K562 (cell line): Measurements from ENCODE around the gene GPR25. TPM values are rescaled to one million over a fixed set of nuclear protein-coding genes. Genes with fewer than 3 reads are reported as not detected.

ENCODE experiments used
- ATAC-seq: fragments of 200-7000 bp; cut with Tn5 transposase; 3 replicates; pipeline ENCODE4 v1.9.1; 2020; ENCODE audit warnings: moderate library complexity
- BruUV-seq: library from RNA; stranded (reverse); fragments of 400-500 nt; replicated peaks from 2 replicates; lab custom pipeline; 2021; lab: Mats Ljungman, UMichigan
- CTCF ChIA-PET: fragments of 300-600 bp; formaldehyde crosslinking; extraction: SDS; loops from one replicate; lab custom pipeline; 2021; ENCODE audit warnings: low intra/inter-chr PET ratio; lab: Yijun Ruan, JAX
- POLR2A ChIA-PET: fragments of 300-600, 350-650 bp; sonication (Branson Sonifier 250); formaldehyde crosslinking; extraction: SDS; loops from one replicate; lab custom pipeline; 2021; ENCODE audit warnings: antibody characterized with exemption, inconsistent platforms; lab: Yijun Ruan, JAX
- DNase-seq, 4 experiments: peaks; one replicate each; pipeline versions ENCODE4 v3.0.0 to v3.0.0-alpha.2; 2011 to 2018; ENCODE audit warnings: low spot score in 3 of 4, mixed read lengths in 3 of 4; ENCODE audit errors: extremely low read depth in 1 of 4
- FAIRE-seq: peaks from 2 replicates; lab custom pipeline; 2011; peaks lifted over from hg19 to GRCh38; lab: Jason Lieb, UNC
- H2AFZ ChIP-seq: 2 replicates; pipeline ENCODE4 v1.6.0; 2011; ENCODE audit warnings: low read depth, low read length, control low read depth, inconsistent platforms
- H3K27ac ChIP-seq: fragments of 200-600 bp; 3 replicates; pipeline ENCODE4 v1.8.0; 2011; ENCODE audit warnings: low read depth, mild to moderate bottlenecking, control low read depth, inconsistent platforms, low read length, moderate library complexity, mixed read lengths; ENCODE audit errors: extremely low read depth
- H3K27me3 ChIP-seq, 2 experiments: fragments of 300-600 bp in 1 of 2; 2 replicates in 1 of 2; 3 replicates in 1 of 2; pipeline versions ENCODE4 v1.6.0 to v1.8.0; 2011; ENCODE audit warnings: inconsistent platforms in 2 of 2, low read length in 2 of 2, mild to moderate bottlenecking in 1 of 2, mixed read lengths in 1 of 2, moderate library complexity in 1 of 2; ENCODE audit not compliant: control insufficient read depth in 2 of 2, insufficient read depth in 2 of 2
- H3K36me3 ChIP-seq: fragments of 300-600 bp; 3 replicates; pipeline ENCODE4 v1.8.0; 2011; ENCODE audit warnings: mild to moderate bottlenecking, low read length, inconsistent platforms; ENCODE audit not compliant: control insufficient read depth, insufficient read depth
- H3K4me1 ChIP-seq, 2 experiments: fragments of 200-600 bp in 1 of 2; replicated peaks in 1 of 2; 2 replicates in 1 of 2; 3 replicates in 1 of 2; pipeline versions ENCODE4 v1.5.1 to v1.8.0; 2011; ENCODE audit warnings: inconsistent platforms in 2 of 2, low read length in 2 of 2, mild to moderate bottlenecking in 1 of 2, mixed read lengths in 1 of 2, moderate library complexity in 1 of 2; ENCODE audit not compliant: control insufficient read depth in 2 of 2, insufficient read depth in 2 of 2
- H3K4me2 ChIP-seq: 2 replicates; pipeline ENCODE4 v1.6.1; 2011; ENCODE audit warnings: low read length, control low read depth, inconsistent platforms, mixed read lengths; ENCODE audit not compliant: insufficient read depth
- H3K4me3 ChIP-seq: fragments of 200-600 bp; sonication (generic), shearing (Covaris generic); 2 replicates; pipeline ENCODE4 v1.5.1; 2016; ENCODE audit warnings: control low read depth, inconsistent platforms
- H3K79me2 ChIP-seq: fragments of 200-600 bp; 3 replicates; pipeline ENCODE4 v1.8.0; 2011; ENCODE audit warnings: low read length, inconsistent platforms; ENCODE audit not compliant: control insufficient read depth, insufficient read depth
- H3K9ac ChIP-seq, 2 experiments: 2 replicates each; pipeline versions ENCODE4 v1.6.0 to v1.6.1; 2011; ENCODE audit warnings: low read depth in 2 of 2, low read length in 2 of 2, control low read depth in 1 of 2, inconsistent platforms in 1 of 2, mild to moderate bottlenecking in 1 of 2, mixed read lengths in 1 of 2; ENCODE audit not compliant: insufficient read depth in 1 of 2
- H3K9me1 ChIP-seq: one replicate; pipeline ENCODE4 v1.6.0; 2011; ENCODE audit warnings: inconsistent platforms, mild to moderate bottlenecking, low read length, moderate library complexity; ENCODE audit not compliant: control insufficient read depth, insufficient read depth
- H3K9me3 ChIP-seq: replicated peaks from 2 replicates; pipeline ENCODE4 v1.5.1; 2011; ENCODE audit warnings: low read depth, low read length, inconsistent platforms; ENCODE audit not compliant: control insufficient read depth, insufficient read depth
- H4K20me1 ChIP-seq: replicated peaks from 2 replicates; pipeline ENCODE4 v1.6.1; 2011; ENCODE audit warnings: low read length, inconsistent platforms, mixed read lengths; ENCODE audit not compliant: control insufficient read depth, insufficient read depth
- BCL6 ChIP-seq: fragments of 250-450 bp; sonication (Bioruptor Pico); IDR thresholded peaks from 2 replicates; pipeline ENCODE4 v1.4.0; 2020
- CCAR2 ChIP-seq: fragments of 200-400 bp; formaldehyde crosslinking; IDR thresholded peaks from 2 replicates; pipeline ENCODE4 v1.6.1; 2017; ENCODE audit warnings: mild to moderate bottlenecking, low read depth, low read length
- DMBX1 ChIP-seq: fragments of 250-450 bp; sonication (Bioruptor Pico); IDR thresholded peaks from 2 replicates; pipeline ENCODE4 v1.8.0; 2022; ENCODE audit warnings: inconsistent platforms, mild to moderate bottlenecking, moderate library complexity, borderline replicate concordance
- DNMT1 ChIP-seq: fragments of 450-650 bp; IDR thresholded peaks from 2 replicates; pipeline ENCODE4 v1.6.1; 2016; ENCODE audit warnings: antibody characterized with exemption, mild to moderate bottlenecking
- GATAD2B ChIP-seq: fragments of 450-650 bp; IDR thresholded peaks from 2 replicates; pipeline ENCODE4 v1.6.1; 2017; ENCODE audit warnings: mild to moderate bottlenecking, borderline replicate concordance
- MYNN ChIP-seq, 2 experiments: sonication (generic); formaldehyde crosslinking in 1 of 2; IDR thresholded peaks; 2 replicates each; pipeline versions ENCODE4 v1.5.0 to v1.6.1; 2016 to 2020; ENCODE audit warnings: antibody characterized with exemption in 1 of 2, missing genetic modification reagents in 1 of 2
- NFE2L1 ChIP-seq: fragments of 450-650 bp; IDR thresholded peaks from 2 replicates; pipeline ENCODE4 v1.6.1; 2016; ENCODE audit warnings: missing genetic modification characterization, low read depth, mild to moderate bottlenecking, missing compliant biosample characterization, moderate library complexity, borderline replicate concordance
- PTBP1 ChIP-seq: fragments of 200-400 bp; formaldehyde crosslinking; IDR thresholded peaks from 2 replicates; pipeline ENCODE4 v1.6.1; 2017; ENCODE audit warnings: low read depth, low read length
- ZNF263 ChIP-seq: sonication (generic); formaldehyde crosslinking; IDR thresholded peaks from 2 replicates; pipeline ENCODE4 v1.8.0; 2022; ENCODE audit warnings: mild to moderate bottlenecking, missing genetic modification reagents, borderline replicate concordance
- WGBS: fragments of 100-300 bp; shearing (Covaris generic); methylation state at CpG from one replicate; pipeline ENCODE4 v1.1.6; 2016; ENCODE audit warnings: low coverage, mixed read lengths; ENCODE audit not compliant: insufficient coverage; ENCODE audit errors: missing lambda C conversion rate; 5-methylcytosine and 5-hydroxymethylcytosine counted together
- in situ Hi-C: fragments of 300-500 bp; cut with MboI; formaldehyde crosslinking; loops from 4 replicates; pipeline ENCODE4 v1.15.0; 2018; ENCODE audit warnings: inconsistent platforms, mixed read lengths
- intact Hi-C: fragments of 100-400 bp; cut with micrococcal nuclease; formaldehyde crosslinking; loops from 2 replicates; pipeline ENCODE4 v1.14.2; 2022
- polyA plus RNA-seq, 8 experiments: library from polyadenylated mRNA; depleted of rRNA in 4 of 8; stranded (reverse) in 5 of 8; unstranded in 3 of 8; fragments of >200 nt; fragmentation: Nextera tagmentation in 2 of 8; fragmentation: Illumina TruSeq in 1 of 8; extraction: Ambion mirVana in 2 of 8; extraction: Trizol in 1 of 8; gene quantifications; 2 replicates each; pipeline versions ENCODE4 v1.2.1 to v1.2.3, GENCODE V29; 2011 to 2014; ENCODE audit warnings: inconsistent platforms in 1 of 8, missing spikeins in 1 of 8
- total RNA-seq, 7 experiments: library from RNA; depleted of rRNA in 6 of 7; stranded (reverse); fragments of >200 nt in 6 of 7; fragmentation: Illumina TruSeq in 2 of 7; extraction: Trizol in 2 of 7; gene quantifications; 2 replicates each; pipeline versions ENCODE4 v1.2.1 to v1.2.3, GENCODE V29; 2011 to 2021; ENCODE audit warnings: low replicate concordance in 1 of 7
- TF ChIP-seq, protein P1 (sequence below): sonication (generic); formaldehyde crosslinking; IDR thresholded peaks from 2 replicates; pipeline ENCODE4 v1.8.0; 2022; ENCODE audit warnings: mild to moderate bottlenecking, missing genetic modification reagents
- TF ChIP-seq, protein P2 (sequence below): fragments of 450-650 bp; IDR thresholded peaks from 2 replicates; pipeline ENCODE4 v1.6.1; 2014; ENCODE audit warnings: low read depth, mild to moderate bottlenecking, moderate library complexity, borderline replicate concordance

GPR25 gene
- total and polyA plus RNA-seq, 9 of the 15 experiments (the other 6 are each of a cell fraction or from before 2014, with no cell fraction given): not detected

DNA sequence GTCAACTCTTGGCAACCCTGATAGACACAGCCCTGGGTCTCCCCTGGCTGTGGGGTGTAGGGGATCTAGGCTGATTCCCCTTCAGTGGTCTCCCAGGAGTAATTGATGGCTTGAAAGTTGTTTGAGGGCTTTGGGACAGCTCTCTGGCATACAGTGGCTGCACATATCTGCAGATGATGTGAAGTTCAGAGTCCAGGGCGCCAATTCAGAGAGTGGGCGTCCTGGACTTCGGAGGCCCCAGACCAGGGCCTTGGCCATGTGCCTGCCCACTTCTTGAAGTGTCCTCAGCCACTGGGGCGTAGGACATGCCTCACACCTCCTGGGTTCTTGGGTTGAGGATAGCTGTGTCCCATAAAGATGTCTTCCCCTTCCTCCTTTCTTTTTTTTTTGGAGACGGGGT, 24.5 kb downstream of the GPR25 start (continued):
- TF ChIP-seq MYNN (IDR thresholded peaks at IDR 0.05) (no peak), MYNN (CRISPR knock-in tag; IDR thresholded peaks at IDR 0.05) (no peak), CCAR2 (no peak), BCL6 (CRISPR knock-in tag) (no peak), PTBP1 (no peak), DNMT1 (no peak), GATAD2B (no peak)
- TF ChIP-seq, protein P1, sequence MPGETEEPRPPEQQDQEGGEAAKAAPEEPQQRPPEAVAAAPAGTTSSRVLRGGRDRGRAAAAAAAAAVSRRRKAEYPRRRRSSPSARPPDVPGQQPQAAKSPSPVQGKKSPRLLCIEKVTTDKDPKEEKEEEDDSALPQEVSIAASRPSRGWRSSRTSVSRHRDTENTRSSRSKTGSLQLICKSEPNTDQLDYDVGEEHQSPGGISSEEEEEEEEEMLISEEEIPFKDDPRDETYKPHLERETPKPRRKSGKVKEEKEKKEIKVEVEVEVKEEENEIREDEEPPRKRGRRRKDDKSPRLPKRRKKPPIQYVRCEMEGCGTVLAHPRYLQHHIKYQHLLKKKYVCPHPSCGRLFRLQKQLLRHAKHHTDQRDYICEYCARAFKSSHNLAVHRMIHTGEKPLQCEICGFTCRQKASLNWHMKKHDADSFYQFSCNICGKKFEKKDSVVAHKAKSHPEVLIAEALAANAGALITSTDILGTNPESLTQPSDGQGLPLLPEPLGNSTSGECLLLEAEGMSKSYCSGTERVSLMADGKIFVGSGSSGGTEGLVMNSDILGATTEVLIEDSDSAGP: no peak

DNA sequence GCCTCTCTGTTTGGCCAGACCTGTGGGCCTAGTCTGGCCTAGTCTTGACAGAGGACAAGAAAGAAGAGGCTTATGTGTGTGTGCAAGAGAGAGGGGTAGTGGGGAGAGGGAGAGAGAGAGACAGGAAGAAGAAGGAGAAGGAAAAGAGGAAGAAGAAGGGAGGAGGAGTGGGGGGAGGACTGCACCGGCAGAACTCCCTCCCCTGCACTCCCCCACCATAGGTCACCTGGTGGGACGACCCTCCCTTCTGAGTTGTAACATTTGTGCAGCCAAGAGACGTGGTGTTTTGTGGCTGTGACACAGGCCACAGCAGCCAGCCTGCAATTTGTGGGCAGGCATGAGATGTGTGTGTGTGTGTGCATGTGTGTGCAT, 26.2 kb downstream of the GPR25 start:
- in situ Hi-C loops: no loop called here
- Histone ChIP-seq H2AFZ (no peak overlapping the region), H3K79me2 (no peaks in the 10 kb centered on the region), H3K27me3 (peaks cover 54 to 89% of the 10 kb centered on the region in 2 experiments), H3K4me2 (no peak overlapping the region), H3K9me3 (no peaks in the 10 kb centered on the region), H4K20me1 (peaks cover 27% of the 10 kb centered on the region), H3K4me1 (peaks cover 0 to 20% of the 10 kb centered on the region in 2 experiments; a peak in 1 of 5 replicates), H3K27ac (no peak overlapping the region), H3K4me3 (no peak overlapping the region), H3K9ac (no peak overlapping the region), H3K9me1 (no peaks in the 10 kb centered on the region), H3K36me3 (no peaks in the 10 kb centered on the region)
- WGBS: 0% methylated on average over 2 of the region's 3 CpGs
- ATAC-seq: no peak
- ChIA-PET POLR2A (no interaction called here), CTCF (no interaction called here)
- intact Hi-C loops: no loop called here
- no peak for DNase-seq
- no TSS peak for BruUV-seq
- FAIRE-seq: no peak
- TF ChIP-seq, protein P2, sequence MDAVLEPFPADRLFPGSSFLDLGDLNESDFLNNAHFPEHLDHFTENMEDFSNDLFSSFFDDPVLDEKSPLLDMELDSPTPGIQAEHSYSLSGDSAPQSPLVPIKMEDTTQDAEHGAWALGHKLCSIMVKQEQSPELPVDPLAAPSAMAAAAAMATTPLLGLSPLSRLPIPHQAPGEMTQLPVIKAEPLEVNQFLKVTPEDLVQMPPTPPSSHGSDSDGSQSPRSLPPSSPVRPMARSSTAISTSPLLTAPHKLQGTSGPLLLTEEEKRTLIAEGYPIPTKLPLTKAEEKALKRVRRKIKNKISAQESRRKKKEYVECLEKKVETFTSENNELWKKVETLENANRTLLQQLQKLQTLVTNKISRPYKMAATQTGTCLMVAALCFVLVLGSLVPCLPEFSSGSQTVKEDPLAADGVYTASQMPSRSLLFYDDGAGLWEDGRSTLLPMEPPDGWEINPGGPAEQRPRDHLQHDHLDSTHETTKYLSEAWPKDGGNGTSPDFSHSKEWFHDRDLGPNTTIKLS: no peak
- TF ChIP-seq NFE2L1 (tag): no peak
- TF ChIP-seq ZNF263 (CRISPR knock-in tag): peak; percentile 83
- TF ChIP-seq DMBX1: no peak
